Measurements from ENCODE around the gene TGFBI.
A peak's percentile ranks its signal among the peaks of the same experiment; 100 is the strongest.

TGFBI gene

DNA sequence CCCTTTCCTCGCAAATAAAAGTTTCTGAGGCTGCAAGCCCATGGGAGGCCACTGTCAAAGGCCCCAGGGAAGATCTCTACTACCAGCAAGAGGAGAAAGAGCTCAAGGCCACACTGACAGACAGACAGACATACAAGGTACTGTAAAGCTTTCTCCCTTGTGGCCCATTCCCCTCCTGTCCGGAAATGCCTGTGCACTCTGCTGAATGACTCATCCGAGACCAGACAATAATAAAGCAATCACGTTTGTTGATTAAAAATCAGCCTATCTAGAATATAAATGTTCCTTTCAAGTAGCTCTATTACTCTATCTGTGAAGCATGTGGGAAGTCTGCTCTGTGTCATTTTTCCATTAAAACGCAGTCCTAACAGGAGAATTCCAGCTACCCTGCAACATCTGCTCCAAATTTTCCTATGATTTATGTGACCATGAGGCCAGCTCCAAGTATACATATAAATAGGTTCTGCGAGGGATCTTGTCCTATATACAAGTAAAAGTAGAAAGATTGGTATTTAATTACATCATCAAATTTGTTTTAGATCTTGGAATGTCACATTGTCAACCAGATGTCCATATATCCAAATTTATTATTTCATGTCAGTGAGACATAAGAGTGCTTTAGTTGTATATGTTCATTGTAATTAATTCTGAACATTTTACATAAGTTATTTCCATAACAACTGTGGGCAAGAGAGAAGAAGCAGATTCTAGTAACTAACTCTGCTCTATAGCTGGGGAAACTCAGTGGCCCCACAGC, 34.7 kb upstream of the TGFBI start:
- H3K4me3 ChIP-seq (ENCODE audit: low read depth, low read length) = no peak overlapping the region
- DNase-seq (ENCODE audit: low read depth) = peak; percentile 80
- TF ChIP-seq, protein P1, sequence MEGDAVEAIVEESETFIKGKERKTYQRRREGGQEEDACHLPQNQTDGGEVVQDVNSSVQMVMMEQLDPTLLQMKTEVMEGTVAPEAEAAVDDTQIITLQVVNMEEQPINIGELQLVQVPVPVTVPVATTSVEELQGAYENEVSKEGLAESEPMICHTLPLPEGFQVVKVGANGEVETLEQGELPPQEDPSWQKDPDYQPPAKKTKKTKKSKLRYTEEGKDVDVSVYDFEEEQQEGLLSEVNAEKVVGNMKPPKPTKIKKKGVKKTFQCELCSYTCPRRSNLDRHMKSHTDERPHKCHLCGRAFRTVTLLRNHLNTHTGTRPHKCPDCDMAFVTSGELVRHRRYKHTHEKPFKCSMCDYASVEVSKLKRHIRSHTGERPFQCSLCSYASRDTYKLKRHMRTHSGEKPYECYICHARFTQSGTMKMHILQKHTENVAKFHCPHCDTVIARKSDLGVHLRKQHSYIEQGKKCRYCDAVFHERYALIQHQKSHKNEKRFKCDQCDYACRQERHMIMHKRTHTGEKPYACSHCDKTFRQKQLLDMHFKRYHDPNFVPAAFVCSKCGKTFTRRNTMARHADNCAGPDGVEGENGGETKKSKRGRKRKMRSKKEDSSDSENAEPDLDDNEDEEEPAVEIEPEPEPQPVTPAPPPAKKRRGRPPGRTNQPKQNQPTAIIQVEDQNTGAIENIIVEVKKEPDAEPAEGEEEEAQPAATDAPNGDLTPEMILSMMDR (conservative IDR thresholded peaks at IDR 0.05; ENCODE audit: low read depth, low read length) = no peak

DNA sequence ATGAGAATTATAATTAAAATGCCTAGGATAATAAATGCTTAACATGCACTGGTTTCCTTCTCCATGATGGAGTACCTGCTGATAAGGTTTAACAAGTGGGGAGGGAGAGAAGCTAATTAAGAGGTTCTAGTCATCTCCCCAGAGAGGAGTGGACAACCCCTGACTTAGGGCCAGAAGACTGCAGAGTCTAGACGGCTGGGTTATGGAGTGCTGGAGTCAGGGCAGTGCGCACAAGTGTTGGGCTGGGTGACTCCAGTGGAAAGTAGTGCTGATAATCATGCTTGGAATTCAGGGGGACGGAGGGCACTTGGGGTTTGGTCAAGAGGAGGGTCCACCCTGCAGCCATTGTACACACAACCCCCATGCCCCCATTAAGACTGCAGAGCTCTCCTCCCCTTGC, 32.8 kb upstream of the TGFBI start:
- H3K4me3 ChIP-seq (ENCODE audit: low read depth, low read length) = no peak overlapping the region
- no peak for DNase-seq (ENCODE audit: low read depth)
- TF ChIP-seq, protein P1 (conservative IDR thresholded peaks at IDR 0.05; ENCODE audit: low read depth, low read length) = no peak

DNA sequence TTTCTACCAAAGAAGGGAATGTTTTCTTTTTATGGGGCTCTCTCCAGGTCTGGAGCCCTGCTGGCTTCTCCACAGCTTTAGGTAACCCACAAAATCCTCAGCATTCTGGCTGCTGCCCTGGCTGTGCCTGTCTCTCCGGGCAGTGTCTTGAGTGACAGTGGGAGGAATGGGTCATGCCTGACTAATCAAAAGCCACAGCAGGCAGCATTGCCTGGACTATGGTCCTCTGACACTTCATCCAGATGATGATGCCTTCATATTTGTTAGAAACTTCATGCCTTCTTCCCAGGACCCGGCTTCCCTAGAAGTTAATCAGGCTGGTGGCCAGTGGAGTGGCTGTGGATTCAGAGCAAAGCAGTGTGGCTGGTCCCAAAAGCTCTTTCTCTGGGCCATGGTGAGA, 32.2 kb upstream of the TGFBI start:
- DNase-seq (ENCODE audit: low read depth) = no peak
- H3K4me3 ChIP-seq (ENCODE audit: low read depth, low read length) = no peak overlapping the region
- TF ChIP-seq, protein P1 (conservative IDR thresholded peaks at IDR 0.05; ENCODE audit: low read depth, low read length) = no peak

DNA sequence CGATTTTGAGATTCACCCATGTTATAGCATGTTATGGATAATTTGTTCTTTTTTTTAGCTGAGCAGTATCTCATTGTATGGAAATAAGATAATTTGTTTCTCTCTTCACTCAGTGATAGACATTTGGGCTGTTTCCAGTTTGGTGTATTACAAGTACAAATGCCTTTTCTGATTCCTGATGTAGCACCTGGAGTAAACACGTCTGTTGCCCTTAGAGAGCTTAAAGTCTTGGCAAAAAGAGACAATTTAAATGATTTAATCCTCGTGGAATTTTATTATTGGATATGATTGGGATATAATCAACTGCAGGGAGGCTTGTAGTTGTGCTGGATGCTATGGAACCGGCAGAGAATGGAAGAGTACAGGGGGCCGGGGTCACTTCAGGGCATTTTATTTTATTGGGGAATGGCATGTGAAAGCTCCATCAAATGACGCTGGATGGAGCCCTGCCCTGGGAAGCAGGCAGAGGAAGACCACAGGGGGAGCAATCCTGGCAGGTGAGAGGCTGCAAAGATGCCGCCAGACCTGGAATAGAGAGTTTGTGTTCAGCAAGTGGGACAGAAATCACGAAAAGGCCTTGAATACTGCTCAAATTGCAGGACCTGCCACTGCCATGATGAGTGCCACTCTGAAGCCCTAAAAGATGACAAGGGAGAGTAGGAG, 31.0 kb upstream of the TGFBI start:
- TF ChIP-seq, protein P1 (conservative IDR thresholded peaks at IDR 0.05; ENCODE audit: low read depth, low read length) = no peak
- DNase-seq (ENCODE audit: low read depth) = no peak

DNA sequence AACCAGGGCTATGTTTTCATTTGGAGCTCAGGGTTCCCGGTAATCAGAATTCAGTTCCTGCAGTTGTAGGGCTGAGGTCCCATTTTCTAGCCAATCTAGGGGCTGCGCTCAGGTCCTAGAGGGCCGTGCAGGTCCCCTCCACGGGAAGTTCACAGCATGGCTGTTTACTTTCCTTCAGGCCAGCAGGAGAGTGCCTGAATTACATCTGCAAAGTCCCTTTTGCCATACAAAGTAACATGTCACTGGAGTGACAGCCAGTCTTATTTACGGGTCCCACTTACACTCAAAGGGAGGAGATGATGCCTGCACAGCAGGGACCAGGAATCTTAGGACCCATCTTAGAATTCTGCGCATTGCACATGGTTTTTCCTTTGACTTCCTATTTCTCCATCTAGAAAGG, 29.9 kb upstream of the TGFBI start:
- no peak for DNase-seq (ENCODE audit: low read depth)
- no peak overlapping the region for H3K4me3 ChIP-seq (ENCODE audit: low read depth, low read length)
- TF ChIP-seq, protein P1 (conservative IDR thresholded peaks at IDR 0.05; ENCODE audit: low read depth, low read length) = no peak

More for the DNA sequence above, 31.0 kb upstream of the TGFBI start:
- H3K4me3 ChIP-seq (ENCODE audit: low read depth, low read length) = no peak overlapping the region

DNA sequence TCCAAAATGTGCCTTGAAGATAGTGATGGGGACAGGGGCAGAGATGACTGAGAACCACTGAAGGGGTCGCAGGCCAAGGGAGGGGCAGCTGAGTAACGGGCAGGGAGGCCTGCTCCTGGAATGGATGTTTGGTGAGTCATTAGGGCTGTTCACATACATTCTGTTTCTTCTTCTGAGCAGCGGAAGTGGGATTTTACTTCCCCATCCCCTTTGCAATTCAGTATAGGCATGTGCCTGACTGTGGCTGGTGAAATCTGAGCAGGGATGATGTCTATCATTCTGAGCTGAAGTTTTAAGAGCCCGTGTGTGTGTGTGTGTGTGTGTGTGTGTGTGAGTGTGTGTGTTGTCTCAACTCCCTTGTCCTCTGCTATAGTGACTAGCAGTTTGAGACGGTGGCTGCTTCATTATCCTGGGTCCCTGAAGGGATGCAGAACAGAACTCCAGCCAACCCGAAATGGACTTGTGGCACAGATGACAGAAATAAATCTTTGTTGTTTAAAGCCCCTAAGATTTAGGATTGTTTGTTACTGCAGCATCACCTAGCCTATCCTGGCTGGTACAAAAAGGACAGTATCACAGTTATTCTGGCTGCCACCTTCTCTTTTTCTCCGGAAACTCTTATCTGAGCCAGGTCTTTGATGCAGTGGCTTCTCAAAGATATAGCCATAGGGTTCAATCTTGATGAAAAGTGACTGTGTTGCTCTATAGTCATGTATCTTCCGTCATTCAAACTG, 29.2 kb upstream of the TGFBI start:
- TF ChIP-seq, protein P1 (conservative IDR thresholded peaks at IDR 0.05; ENCODE audit: low read depth, low read length) = no peak
- peak; percentile 88 for DNase-seq (ENCODE audit: low read depth)
- H3K4me3 ChIP-seq (ENCODE audit: low read depth, low read length) = no peak overlapping the region
